Activated T-helper 1 cell treated with anti-CD3 and anti-CD28 coated beads, Interleukin-2, amount 50 U/mL, for 16 hours (primary cell): Measurements from ENCODE around the gene IL36B.

ENCODE experiments used
- DNase-seq, 2 donors: peaks; one replicate each; pipeline ENCODE4 v3.0.0-alpha.2; 2020; ENCODE audit warnings: low read depth in 1 of 2, low spot score in 1 of 2

The IL36B gene

GRCh38 chr2:113012436-113013335 is 40.0 kb downstream of the IL36B start:
- no peak for DNase-seq

- no peak for DNase-seq
These were observed 41.6 kb downstream of the IL36B start for GRCh38 chr2:113011108-113011507.

GRCh38 chr2:113010088-113010487 is 42.6 kb downstream of the IL36B start:
- DNase-seq: no peak

GRCh38 chr2:113009622-113010021 is 43.0 kb downstream of the IL36B start:
- no peak for DNase-seq

GRCh38 chr2:113007250-113007649 is 45.4 kb downstream of the IL36B start:
- DNase-seq: no peak

GRCh38 chr2:113005030-113005509 is 47.6 kb downstream of the IL36B start, which contains the start of gene IL36A:
IL36A (plus strand) TSS chr2:113005459; CDS start chr2:113005872, 413 bp downstream.
- DNase-seq: no peak

GRCh38 chr2:113002677-113003076 is 50.0 kb downstream of the IL36B start:
- DNase-seq: no peak

GRCh38 chr2:113000436-113000835 is 52.2 kb downstream of the IL36B start:
- DNase-seq: no peak

GRCh38 chr2:112997151-112997550 is 55.5 kb downstream of the IL36B start:
- DNase-seq: no peak

GRCh38 chr2:112996635-112997034 is 56.0 kb downstream of the IL36B start:
- DNase-seq: peak; percentile 35 to 46

GRCh38 chr2:112995346-112995920 is 57.2 kb downstream of the IL36B start:
- no peak for DNase-seq

GRCh38 chr2:112994648-112995047 is 58.0 kb downstream of the IL36B start:
- DNase-seq: no peak

GRCh38 chr2:112993831-112994230 is 58.8 kb downstream of the IL36B start:
- no peak for DNase-seq

GRCh38 chr2:112989611-112990010 is 63.1 kb downstream of the IL36B start:
- no peak for DNase-seq

- no peak for DNase-seq
These were observed 67.6 kb downstream of the IL36B start for GRCh38 chr2:112985090-112985489.

GRCh38 chr2:112980537-112980936 is 72.1 kb downstream of the IL36B start:
- DNase-seq: no peak

GRCh38 chr2:112979731-112980130 is 72.9 kb downstream of the IL36B start:
- no peak for DNase-seq

GRCh38 chr2:112977559-112978056 is 75.1 kb downstream of the IL36B start, which contains the start of gene IL36G:
IL36G (plus strand) TSS chr2:112978006; CDS start chr2:112978639, 633 bp downstream.
- no peak for DNase-seq
